GM18519 (cell line): ENCODE measurements around the gene ZNF428.
"Not testable (repeated sequence)": the region's sequence is repeated elsewhere in the genome, so short reads cannot be mapped to it uniquely, and the experiment has no call there.

ENCODE experiments used
- ATAC-seq: cut with Tn5 transposase; IDR thresholded peaks from one replicate; pipeline ENCODE4 v1.9.1; 2021; ENCODE audit warnings: mild to moderate bottlenecking, moderate library complexity; ENCODE audit not compliant: unreplicated experiment, low FRiP score

ZNF428 gene

GRCh38 chr19:43640424-43640757, 21.0 kb upstream of the ZNF428 start:
- ATAC-seq = no peak

GRCh38 chr19:43639519-43640423, 20.3 kb upstream of the ZNF428 start, which contains the start of gene CADM4:
Gene CADM4 (minus strand): TSS chr19:43639850. CDS start chr19:43639790, 60 bp downstream.
- ATAC-seq = no peak

DNA sequence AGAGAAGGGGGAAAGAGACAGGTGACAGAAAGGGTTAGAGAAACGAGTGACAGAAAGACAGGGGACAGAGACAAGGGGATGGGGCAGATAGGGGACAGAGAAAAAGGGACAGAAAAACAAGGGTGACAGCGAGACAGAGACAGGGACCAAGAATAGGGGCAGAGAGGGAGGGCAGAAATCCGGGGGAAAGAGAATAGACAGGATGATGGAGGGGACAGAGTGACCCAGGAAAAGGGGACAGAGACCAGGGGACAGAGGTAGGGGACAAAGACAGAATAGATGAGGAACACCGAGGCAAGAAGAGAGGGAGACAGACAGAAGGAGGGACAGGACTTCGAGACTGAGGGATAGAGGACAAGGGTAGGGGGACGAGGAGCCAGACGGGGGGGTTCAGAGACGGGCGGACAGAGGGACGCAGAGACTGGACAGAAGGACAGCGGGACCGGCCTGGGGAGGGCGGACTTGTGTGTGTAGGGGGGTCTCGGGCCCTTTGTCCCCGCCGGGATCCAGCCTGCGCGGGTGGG, 19.6 kb upstream of the ZNF428 start:
- ATAC-seq = no peak

GRCh38 chr19:43638214-43638994, 19.0 kb upstream of the ZNF428 start:
- ATAC-seq = no peak

DNA sequence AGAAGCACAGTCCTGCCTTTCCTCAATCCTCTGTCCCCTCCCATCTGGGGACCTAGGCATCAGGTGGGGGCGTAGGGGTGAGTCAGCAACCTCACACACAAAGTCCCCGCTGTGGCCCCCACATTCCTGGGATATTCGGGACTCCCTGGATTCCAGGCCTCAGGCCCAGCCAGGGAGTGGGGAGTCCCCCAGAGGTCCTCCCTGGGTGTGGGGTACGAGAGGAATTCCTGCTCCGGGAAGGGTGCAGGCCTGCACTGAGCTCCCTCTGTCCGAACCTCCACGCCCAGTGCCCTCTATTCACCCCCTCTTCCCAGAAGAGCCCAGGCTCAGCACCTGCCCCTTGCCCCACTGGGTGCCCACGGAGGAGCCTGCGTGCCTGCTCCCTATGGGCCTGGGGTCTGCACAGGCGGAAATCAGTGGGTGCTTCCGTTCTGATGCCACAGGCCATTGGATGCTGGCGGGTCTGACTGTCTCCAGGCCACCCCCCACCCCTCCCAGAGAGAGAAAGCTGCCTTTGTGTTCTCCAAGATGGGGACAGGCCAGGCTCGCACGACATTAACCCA, 16.8 kb upstream of the ZNF428 start:
- no peak for ATAC-seq

DNA sequence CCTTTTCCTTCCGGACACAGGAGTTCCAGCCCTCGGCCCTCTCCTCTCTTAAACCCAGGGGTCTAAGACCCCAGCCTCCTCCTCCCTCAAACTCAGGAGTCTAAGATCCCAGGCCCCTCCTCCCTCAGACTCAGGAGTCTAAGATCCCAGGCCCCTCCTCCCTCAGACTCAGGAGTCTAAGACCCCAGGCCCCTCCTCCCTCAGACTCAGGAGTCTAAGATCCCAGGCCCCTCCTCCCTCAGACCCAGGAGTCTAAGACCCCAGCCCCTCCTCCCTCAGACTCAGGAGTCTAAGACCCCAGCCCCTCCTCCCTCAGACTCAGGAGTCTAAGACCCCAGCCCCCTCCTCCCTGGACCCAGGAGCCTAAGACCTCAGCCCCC, 16.1 kb upstream of the ZNF428 start:
- not testable (repeated sequence) for ATAC-seq

GRCh38 chr19:43634872-43635560, 15.6 kb upstream of the ZNF428 start:
- no peak for ATAC-seq

GRCh38 chr19:43634506-43634871, 15.1 kb upstream of the ZNF428 start:
- no peak for ATAC-seq

- ATAC-seq = no peak
Measured at GRCh38 chr19:43634068-43634467, 14.6 kb upstream of the ZNF428 start.

DNA sequence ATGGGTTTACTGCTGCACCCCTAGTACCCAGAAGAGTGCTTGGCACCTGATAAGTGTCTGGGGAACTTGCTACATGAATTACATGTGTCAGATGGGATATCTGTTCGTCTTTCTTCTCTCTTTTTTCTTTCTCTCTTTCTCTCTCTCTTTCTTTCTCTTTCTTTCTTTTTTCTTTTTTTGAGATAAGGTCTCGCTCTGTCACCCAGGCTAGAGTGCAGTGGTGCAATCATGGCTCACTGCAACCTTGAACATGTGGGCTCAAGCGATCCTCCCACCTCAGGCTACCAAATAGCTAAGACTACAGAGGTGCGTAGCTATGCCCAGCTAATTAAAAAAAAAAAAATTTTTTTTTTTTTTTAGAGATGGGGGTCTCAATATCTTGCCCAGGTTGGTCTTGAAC, 14.1 kb upstream of the ZNF428 start:
- ATAC-seq = no peak

DNA sequence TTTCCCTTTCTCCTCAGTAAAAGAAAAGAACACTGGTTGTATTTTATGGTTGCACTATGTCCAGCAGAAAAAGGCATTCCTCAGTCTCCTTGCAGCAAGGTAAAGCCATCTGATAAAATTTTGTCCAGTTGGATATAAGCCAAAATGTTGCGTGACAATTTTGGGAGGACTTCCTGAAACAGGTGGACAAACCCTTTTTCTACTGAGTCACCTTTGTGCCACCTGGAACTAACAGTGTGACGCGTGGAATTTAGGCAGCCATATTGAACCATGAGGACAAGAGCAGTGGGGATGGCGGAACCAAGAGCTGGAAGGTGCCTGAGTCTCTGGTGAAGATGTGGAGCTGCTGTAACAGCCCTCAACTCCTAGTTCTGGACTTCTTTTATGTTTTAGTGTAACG, 12.1 kb upstream of the ZNF428 start:
- ATAC-seq = no peak

DNA sequence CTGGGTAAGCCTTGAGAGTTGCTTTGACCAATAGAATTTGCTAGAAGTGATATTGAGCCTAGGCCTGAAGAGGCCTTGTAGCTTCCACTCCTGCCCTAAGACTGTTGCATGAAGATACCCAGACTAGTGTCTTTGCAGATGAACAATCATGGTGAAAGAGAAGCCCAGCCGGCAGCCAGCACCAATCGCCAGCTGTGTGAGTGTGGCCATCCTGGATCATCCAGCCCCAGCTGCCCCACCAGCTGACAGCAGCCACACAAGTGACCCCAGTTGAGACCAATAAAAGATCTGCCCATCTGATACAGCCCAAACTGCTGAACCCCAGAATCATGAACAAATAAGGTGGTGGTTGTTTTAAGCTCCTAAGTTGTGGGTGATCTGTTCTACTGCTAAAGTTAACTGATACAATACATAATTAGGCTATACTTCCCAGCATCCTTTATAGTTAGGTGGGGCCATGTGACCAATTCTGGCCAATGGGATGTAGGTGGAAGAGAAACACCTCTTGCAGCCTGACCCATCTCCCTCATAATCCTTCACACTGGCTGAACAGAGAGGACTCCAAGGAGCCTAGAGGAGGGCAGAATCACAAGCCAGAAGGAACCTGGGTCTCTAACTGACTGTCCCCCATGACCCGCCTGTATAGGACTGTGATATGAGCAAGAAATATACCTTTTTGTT, 9.4 kb upstream of the ZNF428 start:
- ATAC-seq = no peak

- no peak for ATAC-seq
Measured at GRCh38 chr19:43626838-43627237, 7.4 kb upstream of the ZNF428 start.

- no peak for ATAC-seq
Measured at GRCh38 chr19:43625918-43626579, 6.6 kb upstream of the ZNF428 start.

- no peak for ATAC-seq
Measured at GRCh38 chr19:43624933-43625332, 5.5 kb upstream of the ZNF428 start.

DNA sequence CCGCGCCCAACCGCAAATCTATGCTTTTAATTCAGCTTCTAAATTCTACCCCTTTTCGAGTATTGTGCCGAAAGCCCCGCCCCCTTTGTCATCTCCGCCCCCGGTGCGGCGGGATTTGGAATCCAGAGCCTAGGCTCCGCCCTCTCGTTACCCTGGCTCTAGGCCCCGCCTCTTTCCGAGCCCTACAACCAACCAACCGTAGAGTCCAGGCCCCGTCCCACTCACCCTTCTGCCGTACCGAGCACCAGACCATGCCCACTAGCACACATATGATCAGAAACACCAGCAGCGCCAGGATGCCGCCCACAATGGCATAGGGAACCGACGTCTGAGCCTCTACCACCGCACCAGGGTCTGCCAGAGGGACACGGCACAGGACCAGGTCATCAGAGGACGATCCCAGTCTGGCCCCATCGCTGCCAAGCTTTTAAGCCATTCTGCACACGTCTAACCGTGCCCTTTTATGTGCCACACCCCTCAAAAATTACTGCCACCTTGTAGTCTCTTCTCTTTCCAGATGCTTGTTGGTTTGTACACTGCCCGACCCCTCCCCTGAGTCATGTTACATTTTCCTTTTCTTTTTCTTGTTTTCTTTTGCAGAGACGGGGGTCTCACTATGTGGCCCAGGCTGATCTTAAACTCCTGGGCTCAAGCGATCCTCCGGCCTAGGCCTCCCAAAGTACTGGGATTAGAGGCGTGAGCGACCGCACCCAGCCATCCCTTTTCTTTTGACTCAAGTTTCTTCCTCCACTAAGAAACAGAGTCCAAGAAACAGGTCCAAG, 4.7 kb upstream of the ZNF428 start:
- ATAC-seq = no peak

GRCh38 chr19:43622956-43623355, 3.5 kb upstream of the ZNF428 start:
- ATAC-seq = no peak

DNA sequence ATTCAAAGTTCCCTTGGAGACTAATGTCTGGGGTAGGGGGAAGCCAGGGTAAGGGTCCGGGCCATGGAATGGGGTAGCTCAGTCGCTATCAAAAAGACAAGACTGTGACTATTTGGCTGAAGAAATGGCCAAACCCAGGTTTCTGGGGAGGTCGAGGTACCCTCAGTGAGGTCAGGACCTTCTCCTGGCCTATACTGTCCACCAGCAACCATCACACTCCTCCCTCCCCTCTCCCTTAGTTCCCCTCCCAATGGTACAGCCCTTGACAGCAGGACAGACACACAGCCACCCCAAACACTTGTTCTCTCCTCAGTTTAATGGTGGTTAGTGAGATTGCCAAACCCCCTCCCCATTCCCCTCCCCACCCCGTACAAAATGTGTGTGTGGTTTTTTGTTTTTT, 2.6 kb upstream of the ZNF428 start:
- ATAC-seq = no peak
